Measurements from ENCODE around the gene DMRT1. TPM values are rescaled to one million over a fixed set of nuclear protein-coding genes. Genes with fewer than 3 reads are reported as not detected.

Gene DMRT1
- total RNA-seq, 1 experiment from 2014 or later: not detected

GRCh38 chr9:922171-922570, 80.7 kb downstream of the DMRT1 start:
- DNase-seq (ENCODE audit: low spot score): no peak

GRCh38 chr9:922731-923130, 81.2 kb downstream of the DMRT1 start:
- DNase-seq (ENCODE audit: low spot score): no peak

- DNase-seq (ENCODE audit: low spot score): no peak
Observed at GRCh38 chr9:926976-927375, 85.5 kb downstream of the DMRT1 start.

- peak; percentile 75 for DNase-seq (ENCODE audit: low spot score)
Observed at GRCh38 chr9:928363-929042, 87.0 kb downstream of the DMRT1 start.

- DNase-seq (ENCODE audit: low spot score): no peak
Observed at GRCh38 chr9:929719-930118, 88.2 kb downstream of the DMRT1 start.

- DNase-seq (ENCODE audit: low spot score): no peak
Observed at GRCh38 chr9:933356-933755, 91.9 kb downstream of the DMRT1 start.

GRCh38 chr9:935348-935965, 94.0 kb downstream of the DMRT1 start:
- DNase-seq (ENCODE audit: low spot score): no peak

GRCh38 chr9:942805-943580, 101.5 kb downstream of the DMRT1 start:
- no peak for DNase-seq (ENCODE audit: low spot score)

GRCh38 chr9:947985-948384, 106.5 kb downstream of the DMRT1 start:
- no peak for DNase-seq (ENCODE audit: low spot score)

GRCh38 chr9:948497-948896, 107.0 kb downstream of the DMRT1 start:
- DNase-seq (ENCODE audit: low spot score): no peak

GRCh38 chr9:950139-950538, 108.6 kb downstream of the DMRT1 start:
- no peak for DNase-seq (ENCODE audit: low spot score)

- no peak for DNase-seq (ENCODE audit: low spot score)
Observed at GRCh38 chr9:952546-952945, 111.0 kb downstream of the DMRT1 start.

- DNase-seq (ENCODE audit: low spot score): no peak
Observed at GRCh38 chr9:959105-959504, 117.6 kb downstream of the DMRT1 start.

GRCh38 chr9:959914-960313, 118.4 kb downstream of the DMRT1 start:
- DNase-seq (ENCODE audit: low spot score): peak; percentile 11

GRCh38 chr9:962023-962422, 120.5 kb downstream of the DMRT1 start:
- DNase-seq (ENCODE audit: low spot score): no peak

GRCh38 chr9:965497-965896, 124.0 kb downstream of the DMRT1 start:
- DNase-seq (ENCODE audit: low spot score): no peak

GRCh38 chr9:966870-967269, 125.4 kb downstream of the DMRT1 start:
- DNase-seq (ENCODE audit: low spot score): no peak

GRCh38 chr9:967436-967835, 125.9 kb downstream of the DMRT1 start:
- no peak for DNase-seq (ENCODE audit: low spot score)

- DNase-seq (ENCODE audit: low spot score): no peak
Observed at GRCh38 chr9:967903-968641, 126.6 kb downstream of the DMRT1 start.

- DNase-seq (ENCODE audit: low spot score): no peak
Observed at GRCh38 chr9:969310-970150, 128.0 kb downstream of the DMRT1 start.

All from HT-29 (cell line).